MV-4-11 (cell line): ENCODE data around the gene SUN2.

Source experiments
- DNase-seq: peaks from one replicate; lab custom pipeline; 2025; lab: John Stamatoyannopoulos, UW

The SUN2 gene

DNA sequence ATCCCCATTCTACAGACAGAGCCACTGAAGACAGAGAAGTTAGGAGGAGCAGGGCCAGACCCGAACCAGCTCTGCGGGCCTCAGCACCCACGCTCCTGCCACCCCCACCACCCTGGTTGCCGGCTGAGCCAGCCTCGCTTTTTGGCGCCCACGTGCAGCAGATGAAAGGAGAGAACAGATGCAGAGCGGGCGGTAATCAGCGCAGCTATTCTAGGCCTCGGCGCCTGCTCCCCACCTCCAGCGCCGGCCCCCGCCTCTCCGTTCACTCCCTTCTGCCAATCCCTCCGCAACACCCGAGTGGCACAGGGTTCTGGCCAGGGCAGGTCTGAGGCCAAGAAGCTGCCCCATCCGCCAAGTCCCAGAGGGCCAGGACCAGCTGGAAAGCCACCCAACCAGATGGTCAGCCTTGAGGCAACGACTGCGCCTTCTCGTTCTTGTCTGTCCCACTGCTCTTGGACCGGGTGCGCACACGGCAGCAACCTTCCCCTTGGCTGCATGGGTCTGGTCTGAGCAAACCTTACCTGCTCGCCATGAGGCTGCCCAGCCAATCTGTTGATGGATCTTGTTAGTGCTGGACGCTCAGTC lies 21.4 kb upstream of the SUN2 start:
- DNase-seq: no peak

DNA sequence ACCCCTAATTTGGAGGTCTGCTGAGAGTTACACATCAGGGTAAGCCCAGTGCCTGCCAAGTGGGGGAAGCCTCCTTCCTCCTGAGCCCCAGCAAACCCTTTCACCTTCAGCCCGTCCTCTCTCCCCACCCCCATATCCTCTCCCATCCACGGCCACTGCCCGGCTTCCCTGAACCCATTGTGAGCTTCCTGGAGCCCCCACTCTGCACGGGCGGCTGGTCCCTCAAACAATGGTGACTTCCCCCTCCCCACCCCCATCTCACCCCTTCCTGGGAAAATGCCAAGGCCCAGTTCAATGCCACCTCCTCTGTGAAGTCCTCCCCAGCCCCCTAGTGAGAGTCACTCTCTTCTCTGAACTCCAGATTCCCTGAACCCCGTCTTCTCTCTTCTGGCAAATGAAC lies 20.3 kb upstream of the SUN2 start:
- DNase-seq: no peak

DNA sequence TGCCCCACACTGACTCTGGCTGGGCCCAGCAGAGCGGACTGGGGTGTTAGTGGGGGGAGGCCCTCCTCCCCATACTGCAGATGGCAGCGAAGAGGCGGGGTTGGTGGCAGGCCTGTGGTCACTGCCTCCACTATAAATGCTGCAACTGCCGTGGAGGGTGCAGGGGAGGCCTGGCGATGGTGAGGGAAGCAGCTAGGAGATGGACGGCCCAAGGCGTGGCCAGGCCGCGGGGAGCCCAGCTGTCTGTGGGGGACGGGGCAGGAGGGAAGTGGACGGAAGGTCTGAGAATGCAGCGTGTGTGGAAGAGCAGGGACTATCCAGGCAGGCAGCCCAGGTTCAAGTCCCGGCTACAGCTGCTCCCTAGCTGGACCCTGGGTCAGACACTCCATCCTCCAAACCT lies 19.9 kb upstream of the SUN2 start:
- peak; percentile 41 for DNase-seq

DNA sequence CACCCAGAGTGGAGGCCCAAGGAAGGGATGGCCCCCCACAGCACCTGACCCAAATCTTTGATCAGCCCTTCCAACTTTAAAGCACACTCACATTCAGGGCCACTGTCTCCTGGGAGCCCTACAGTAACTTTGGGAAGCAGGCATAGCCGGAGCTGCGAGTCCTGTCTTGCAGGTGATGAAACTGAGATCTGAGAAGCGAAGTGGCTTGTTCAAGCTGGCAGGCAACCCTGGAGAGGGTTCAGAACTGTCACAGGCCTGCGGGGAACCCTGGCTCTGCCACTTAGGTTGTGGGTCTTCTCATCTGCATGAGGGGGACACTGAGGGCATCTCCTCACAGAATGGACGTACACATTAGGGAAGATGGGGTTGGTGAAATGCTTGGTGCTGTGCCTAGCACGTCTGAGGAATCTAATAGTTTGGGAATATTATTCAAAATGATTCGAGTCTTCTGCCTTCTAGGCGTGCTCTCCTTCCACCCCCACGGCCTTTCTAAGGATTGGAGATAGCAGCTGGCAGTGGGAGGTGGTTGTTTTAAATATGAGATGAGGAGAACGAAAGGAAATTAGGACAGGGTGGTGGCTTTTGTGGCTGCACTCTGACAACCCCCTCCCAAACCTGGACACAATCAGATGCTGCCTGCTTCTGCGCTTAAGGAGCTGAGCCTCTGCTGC lies 18.8 kb upstream of the SUN2 start:
- no peak for DNase-seq

DNA sequence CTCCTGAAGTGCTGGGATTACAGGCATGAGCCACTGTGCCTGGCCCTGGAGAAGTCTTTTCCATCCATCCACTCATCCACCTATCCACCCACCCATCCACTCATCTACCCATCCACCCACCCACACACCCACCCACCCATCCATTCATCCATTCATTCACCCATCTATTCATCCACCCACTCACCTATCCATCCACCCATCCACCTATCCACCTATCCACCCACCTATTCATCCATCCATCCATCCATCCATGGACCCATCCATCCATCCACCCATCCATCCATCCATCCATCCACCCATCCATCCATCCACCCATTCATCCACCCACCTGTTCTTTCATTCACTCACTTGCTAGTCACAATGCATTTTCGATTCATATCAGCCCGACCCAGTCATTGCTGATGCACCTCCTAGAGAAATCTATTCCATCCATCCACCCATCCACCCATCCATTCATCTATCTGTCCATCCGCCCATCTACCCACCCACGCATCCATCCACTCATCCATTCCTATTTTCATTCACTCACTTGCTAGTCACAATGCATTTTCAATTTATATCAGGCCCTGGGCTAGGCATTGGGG lies 17.7 kb upstream of the SUN2 start:
- no peak for DNase-seq

DNA sequence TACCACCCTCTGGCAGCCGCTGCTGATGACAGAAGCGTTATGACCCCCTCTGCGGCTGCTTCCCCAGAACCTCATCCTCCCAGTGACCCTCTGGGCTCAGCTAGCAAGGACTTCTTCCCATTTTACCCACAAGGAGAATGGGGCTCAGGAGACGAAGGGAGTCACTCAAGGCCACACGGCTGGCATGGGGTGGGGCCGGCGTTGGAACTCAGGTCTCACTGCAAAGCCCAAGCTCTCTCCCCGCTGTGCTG lies 16.8 kb upstream of the SUN2 start:
- no peak for DNase-seq

DNA sequence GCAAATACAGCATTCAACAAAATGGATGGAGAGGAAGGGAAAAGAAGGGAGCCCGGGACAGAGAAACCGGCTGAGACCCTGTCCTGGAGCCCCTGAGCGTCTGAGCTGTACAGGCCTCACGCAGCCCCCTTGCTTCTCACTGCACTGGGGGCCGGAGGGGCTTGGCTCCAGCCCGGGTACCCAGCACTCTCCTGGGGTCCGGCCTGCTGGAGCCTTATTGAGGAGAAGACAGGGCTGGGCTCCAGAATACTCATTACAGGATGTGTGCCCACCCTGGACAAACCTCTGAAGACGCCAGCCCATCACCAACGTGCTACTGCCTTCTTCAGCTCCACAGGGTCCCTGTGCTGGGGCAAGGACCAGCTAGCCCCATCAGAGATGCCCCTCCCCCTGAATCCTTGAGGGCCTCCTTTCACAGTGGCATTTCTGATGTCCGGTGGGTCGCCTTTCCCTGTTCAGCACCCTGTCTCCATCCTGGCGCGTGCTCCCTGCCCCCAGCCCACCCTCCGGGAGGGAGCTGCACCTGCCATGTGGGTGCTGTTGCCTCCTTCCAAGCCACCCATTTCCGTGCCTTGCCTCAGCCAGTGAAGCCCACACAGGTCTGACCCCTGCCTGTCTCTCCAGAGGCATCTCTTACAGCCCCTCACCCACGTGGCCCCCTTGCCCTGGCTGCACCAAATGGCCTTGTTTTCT lies 14.6 kb upstream of the SUN2 start:
- DNase-seq: no peak

DNA sequence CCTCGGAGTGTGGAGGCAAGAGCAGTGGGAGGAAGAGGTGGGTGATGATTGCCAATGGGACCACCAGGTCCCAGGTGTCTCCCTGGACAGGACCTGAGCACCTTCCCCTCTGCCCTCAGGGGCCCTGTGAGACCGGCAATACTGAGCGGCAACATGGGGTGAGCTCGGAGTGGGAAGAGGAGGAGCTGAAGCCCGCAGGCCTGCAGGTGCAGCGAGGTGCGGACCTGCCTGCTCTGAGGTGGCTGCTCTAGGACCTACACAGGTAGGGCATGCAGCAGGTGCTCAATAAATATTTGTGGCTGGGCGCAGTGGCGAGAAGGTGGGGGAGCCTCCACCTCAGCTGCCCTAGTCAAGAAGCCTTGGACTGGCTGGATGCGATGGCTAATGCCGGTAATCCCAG lies 12.2 kb upstream of the SUN2 start:
- no peak for DNase-seq

DNA sequence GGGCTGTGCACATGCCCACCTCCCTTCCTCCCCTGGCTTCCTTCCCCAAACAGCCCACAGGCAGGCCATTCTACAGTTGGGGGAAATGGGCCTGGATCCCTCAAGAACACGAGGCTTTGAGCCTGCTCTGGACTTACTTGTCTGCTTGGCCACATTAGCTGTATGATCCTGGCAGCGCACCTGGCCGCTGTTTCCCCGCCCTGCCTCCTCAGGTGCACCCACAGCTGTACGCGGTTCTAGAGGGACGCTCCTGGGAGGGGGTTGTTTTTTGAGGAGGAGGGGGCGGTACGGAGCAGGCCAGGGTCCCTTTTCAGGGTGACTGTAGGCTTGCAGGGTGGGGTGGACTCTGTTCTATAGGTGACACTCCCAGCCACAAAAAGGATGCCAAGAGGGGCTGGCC lies 11.5 kb upstream of the SUN2 start:
- no peak for DNase-seq

DNA sequence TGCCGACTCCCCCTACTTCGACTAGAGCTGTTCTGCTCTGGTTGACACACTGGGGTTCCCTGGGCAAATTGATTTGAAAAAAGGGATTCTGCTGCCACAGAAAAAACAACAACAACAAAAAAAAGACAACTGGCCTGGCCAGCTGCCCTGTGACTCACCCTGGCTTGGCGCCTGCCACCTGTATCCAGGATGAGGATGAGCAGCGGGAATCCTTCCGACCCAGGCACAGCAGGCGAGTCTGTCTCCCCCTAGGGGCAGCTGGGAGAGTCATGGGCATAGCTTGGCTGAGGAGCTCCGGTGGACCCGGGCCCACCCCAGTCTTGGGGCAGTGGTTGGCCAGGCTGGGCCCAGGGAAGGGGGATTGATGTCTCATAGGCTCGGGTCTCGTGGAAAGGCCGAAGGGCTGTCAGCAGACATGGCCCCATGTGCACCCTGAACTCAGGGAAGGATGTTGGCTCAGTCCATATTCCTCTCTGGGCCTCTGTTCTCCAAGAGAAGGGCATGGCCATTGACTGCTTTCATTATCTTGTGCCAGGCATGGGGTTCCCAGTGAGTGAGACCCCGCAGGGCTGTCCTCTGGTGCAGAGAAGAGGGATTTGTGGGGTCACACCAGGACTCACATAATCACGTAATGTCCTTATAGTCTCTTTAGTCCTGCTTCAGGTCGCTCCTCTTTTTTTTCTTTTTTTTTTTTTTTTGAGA lies 10.4 kb upstream of the SUN2 start:
- peak; percentile 12 for DNase-seq

DNA sequence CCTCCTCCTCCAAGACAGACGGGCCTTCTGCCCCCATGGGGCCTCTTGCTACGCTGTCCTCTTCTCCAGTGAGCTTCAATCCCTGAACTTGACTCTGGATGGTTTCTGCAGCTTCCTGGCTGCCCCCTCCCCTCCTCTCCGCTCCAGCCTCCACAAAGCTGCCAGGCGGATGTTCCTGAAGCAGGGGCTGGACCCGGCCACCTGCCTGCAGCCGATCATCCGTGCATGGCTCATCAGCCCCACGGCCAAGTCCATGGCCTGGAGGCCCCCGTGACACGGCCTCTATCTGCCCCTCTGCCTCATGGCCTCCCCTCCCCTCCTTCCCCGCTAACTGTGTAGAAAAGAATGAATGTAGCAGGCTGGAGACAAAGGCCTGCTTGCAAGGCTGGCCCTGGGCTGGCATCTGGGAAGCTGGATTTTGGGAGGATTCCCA lies 6.8 kb upstream of the SUN2 start:
- DNase-seq: no peak

DNA sequence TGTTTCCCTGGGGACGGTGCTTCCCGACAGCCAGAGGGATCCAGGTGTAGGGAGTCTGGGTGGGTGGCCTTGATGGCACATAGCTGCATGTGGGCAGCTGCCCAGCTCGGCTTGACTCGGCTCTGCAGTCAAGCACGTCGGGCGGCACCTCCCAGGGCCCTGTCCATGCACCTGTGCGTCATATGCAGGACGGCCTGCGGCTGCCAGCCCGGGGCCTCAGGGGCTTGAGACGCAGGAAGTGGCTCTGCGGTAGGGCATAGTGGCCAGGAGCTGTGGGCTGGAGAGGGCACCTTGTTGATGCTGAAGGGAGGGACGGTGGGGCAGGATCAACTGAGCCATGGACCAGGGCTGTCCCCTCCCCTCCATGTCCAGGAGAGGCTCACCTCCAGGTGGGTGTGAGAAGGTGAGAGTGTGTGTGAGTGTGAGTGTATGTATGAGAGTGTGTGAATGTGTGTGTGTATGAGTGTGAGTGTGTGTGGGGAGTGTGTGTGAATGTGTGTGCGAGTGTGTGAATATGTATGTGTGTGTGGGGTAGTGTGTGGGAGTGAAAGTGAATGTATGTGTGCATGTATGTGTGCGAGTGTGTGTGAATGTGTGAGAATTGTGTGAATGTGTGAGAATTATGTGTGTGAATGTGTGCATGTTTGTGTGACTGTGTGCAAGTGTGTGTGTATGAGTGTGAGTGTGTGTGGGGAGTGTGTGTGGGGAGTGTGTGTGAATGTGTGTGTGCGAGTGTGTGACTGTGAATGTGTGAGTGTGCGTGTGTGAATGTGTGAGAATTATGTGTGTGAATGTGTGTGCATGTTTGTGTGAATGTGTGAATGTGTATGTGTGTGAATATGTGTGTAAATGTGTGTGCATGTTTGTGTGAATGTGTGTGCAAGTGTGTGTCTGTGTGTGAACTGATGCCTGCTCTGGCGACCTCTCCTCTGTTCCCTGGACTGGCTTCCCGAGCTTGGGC lies 5.7 kb upstream of the SUN2 start:
- DNase-seq: no peak

DNA sequence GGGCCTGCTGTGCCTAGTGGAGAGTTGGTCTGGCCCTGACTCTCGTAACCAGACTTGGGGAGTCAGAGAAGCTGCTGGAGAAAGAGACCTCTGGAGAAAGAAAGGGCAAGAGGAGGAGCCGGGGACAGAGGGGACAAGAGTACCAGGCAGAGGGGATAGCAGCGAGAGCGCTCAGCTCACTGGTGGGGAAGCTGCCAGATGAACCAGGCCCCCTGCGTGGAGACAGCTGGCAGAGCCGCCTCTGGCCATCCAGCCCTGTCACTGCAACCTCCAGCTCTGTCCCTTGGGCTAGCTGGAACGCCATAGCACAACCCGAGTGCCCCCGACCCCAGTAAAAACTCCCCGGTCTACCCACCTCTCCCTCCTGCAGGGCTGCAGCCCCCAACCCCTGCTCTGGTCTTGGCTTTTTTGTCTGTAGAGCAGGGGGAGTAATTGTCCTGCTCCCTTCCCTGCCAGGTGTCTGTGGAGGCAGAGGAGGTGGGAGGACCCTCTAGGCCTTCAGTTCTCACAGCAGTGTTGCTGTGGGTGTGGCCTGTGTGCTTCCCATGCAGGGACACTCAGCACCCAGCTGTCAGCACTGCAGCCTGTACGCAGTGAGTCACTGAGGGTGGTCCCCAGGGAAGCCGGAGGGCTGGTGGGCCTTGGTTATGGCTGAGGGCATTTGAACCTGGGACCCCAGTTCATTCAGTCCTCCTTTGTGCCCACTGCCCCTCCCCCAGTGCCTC lies 4.8 kb upstream of the SUN2 start:
- DNase-seq: peak; percentile 35

DNA sequence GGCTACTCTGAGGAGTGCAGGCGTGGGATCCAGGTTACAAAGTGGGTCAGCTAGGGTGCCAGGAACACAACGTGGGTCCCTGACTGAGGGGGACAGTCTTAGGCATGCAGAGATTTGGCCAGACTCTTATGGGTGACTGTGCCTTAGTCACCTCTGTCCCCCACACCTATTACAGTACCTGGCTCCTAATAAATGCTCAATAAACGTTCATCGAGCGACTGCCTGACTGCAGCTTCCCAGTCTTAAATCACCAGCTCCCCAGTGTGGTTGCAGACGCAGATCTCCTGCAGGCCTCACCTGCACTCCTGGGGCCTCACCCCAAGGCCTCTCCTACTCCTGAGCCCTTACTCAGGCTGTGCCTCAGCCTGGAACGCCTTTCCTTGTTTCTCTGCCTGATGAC lies 3.2 kb upstream of the SUN2 start:
- no peak for DNase-seq

DNA sequence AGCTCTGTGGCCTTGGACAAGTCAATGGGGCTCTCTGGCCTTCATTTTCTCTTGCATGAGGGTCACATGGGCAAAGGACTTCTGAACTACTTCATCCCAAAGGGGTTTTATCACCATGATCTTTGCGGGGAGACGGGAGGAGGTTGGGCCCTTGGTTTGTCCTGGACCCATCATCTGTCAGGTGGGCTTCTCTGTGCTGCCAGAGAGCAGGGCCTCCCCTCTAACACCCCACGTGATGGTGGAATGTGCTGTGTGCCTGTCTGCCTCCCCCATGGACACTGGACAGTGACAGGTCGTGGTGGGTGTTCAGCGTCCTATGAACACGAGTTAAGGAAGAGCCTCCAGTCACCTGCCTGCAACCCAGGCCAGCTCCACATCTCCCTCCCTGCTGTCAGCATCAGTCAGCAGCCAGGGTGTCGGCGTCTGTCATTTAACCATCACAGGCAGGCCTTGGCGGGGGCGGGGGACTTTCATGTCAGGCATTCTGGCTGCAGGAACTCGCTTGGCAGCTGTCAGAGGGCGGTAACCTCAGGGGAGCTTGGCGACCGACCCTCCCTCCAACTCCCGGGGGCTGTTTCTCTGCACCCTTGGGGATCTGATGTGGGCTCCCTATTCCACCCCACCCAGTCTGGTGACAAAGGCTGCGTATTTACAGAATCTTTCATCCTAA lies 2.6 kb upstream of the SUN2 start:
- DNase-seq: no peak

DNA sequence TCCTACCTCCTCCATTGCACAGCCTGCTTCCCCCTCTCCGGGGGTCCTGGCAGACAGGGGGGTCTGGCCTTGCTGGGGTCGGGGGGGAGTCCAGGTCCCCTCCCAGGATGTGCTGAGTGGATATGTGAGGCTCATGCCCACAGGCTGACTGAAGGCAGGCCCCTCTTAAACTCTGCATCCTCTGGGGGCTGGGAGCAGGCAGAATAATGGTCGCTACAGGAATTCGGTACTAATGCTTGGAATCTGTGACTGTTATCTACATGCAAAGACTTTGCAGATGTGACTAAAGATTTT lies 1.6 kb upstream of the SUN2 start:
- no peak for DNase-seq

DNA sequence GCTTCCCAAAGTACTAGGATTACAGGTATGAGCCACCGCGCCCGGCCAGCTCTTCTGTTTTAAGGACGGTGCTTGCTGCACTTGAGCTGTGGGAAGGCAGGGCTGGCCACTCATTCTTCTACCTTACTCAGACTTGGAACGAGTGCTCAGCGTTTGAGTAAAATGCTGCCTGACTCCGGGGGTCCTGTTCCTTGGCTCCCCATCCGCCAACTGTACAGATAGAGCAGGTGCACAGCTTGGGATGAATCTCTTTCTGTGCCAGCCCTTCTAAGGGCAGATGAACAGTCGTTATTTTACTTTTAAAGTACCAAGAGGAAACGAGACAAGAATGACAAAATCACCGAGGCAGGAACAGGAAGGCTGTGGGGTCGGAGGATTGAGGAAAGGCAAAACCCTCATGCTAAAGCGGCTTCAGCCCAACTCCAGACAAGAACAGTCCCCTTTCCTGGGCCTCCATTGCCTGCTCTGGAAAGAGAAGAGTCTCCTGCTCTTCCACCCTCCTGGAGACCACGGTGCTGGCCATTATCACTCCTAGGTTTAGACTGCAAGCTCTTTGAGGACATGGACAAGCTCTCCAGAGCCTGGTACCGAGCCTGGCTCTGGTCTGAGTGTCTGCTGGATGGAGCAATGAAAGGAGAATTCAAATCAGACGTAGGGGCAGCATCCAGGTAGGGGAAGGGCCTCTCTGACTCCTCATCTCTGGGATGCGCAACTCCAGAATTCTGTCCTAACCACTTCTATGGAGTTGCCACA lies 1.1 kb upstream of the SUN2 start:
- DNase-seq: peak; percentile 70

DNA sequence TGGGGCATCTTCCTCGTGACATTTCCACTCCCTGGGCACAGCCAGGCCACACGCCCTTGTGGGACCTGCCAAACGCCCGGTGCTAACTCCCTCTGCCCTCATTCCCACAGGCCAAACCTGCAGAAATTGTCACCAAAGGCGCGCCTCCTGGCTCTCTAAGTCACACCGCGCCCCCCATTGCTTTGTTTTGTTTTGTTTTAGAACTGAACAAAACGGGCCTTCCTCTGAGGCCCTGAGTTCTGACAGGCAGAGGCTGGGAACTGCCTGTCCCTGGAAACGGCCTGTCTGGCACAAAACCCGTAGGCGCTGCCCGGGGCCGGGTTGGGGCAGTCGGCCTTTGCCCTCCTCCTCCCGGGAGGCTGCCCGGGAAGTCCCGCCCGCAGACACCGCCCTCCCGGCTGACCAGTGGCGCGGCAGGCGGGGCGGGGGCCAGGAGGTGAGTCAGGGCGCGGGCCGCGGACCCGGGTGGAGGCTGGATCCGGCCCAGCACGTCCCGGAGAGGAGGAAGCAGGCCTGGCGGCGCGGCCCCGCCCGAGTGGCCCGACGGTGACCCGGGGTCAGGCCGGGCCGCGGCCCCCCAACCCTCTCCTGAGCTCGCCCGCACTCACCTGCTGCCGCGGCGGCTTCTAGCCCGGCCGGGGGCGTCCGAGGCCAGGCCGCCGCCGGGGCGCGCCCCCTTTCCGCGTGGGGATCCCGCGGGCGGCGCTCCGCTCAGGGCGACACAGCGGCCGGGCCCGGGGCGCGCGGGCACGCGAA lies 465 bp downstream of the SUN2 start:
- peak; percentile 51 for DNase-seq

DNA sequence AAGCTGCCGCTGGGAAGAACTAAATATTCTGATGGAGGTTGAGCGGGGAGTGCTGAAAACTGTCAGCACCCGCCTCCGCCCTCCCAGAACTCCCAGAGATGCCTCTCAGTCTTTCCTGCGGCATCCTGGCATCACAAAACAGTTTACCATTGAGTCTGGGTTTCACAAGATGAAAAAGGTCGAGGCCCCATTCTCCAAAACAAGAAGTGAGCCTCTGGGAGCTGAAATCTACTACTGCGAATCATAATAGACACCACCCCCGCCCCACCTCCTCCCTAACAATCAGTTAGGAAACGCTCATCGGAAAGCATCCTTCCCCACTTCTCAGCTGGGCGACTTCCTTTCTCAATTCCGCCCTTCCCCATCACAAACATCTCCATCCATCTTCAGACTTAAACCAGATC lies 1.0 kb downstream of the SUN2 start:
- DNase-seq: peak; percentile 91
